Hematopoietic multipotent progenitor cell treated with erythropoietin and hydrocortisone succinate and interleukin-3 and kit ligand, for 8 days (in vitro differentiated cells): ENCODE results near the gene PPM1J.
A peak's percentile ranks its signal among the peaks of the same experiment; 100 is the strongest.
"Not testable (repeated sequence)": the region's sequence is repeated elsewhere in the genome, so short reads cannot be mapped to it uniquely, and the experiment has no call there.

ENCODE experiments used
- DNase-seq: peaks from one replicate; pipeline ENCODE4 v3.0.0-alpha.2; 2015

Gene PPM1J

GRCh38 chr1:112715264-112716053 is at the start of gene PPM1J:
TSS of gene PPM1J (minus strand) at chr1:112715332. CDS start at chr1:112715301, 31 bp downstream.
- peak; percentile 95 for DNase-seq

DNA sequence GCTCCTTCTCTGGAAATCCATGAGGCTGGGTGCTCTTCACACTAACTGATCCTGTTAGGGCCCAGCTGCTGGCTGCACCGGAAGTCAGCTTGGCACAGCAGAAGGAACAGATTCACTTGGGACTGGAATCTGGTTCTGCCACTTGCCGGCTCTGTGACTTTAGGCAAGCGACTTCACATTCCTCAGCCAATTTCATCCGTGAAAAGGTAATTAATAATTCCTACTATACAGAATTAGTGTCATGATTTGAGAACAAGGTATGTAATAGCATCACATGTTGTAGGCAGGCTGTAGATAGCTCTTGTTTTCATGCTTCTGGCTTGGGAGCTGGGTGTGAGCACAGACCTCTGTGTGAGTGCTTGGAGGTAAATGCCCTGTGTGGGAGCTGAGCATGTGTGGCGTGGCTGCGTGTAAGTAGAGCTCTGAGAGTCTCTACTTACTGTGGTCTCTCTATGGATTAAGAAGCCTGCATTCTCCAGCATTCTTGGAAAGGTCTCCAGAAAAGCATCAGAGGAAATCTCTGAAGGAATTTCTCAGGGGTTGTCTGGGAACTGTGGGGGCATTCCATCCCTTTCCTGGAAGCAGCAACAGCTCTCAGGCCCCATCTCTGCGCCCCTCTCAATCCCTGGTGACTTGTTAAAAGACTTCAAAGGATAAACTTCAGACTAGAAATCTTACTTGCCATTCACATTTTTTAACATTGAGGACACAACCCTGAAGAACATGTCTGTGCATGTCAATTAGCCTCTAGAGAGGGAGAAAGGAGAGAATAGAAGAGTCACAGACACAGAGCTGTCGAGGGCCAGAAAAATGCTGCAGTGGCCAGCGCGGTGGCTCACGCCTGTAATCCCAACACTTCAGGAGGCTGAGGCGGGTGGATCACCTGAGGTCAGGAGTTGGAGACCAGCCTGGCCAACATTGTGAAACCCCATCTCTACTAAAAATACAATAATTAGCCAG is 47.7 kb upstream of the PPM1J start:
- DNase-seq: no peak

- DNase-seq: no peak
Measured at GRCh38 chr1:112761714-112762480, 46.8 kb upstream of the PPM1J start.

DNA sequence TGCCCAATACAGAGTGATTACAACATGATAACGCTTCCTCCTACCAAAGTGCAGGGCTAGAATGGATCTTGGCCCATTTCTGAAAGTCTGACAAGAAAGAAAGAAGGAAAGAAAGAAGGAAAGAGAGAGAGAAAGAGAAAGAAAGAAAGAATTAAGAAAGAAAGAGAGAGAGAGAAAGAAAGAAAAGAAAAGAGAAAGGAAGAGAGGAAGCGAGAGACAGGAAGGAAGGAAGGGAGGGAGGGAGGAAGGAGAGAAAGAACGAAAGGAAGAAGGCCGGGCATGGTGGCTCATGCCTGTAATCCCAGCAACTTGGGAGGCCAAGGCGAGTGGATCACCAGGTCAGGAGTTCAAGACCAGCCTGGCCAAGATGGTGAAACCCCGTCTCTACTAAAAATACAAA is 44.1 kb upstream of the PPM1J start:
- no peak for DNase-seq

- DNase-seq: no peak
Measured at GRCh38 chr1:112754116-112754628, 39.0 kb upstream of the PPM1J start.

- DNase-seq: no peak
Measured at GRCh38 chr1:112748396-112748795, 33.3 kb upstream of the PPM1J start.

DNA sequence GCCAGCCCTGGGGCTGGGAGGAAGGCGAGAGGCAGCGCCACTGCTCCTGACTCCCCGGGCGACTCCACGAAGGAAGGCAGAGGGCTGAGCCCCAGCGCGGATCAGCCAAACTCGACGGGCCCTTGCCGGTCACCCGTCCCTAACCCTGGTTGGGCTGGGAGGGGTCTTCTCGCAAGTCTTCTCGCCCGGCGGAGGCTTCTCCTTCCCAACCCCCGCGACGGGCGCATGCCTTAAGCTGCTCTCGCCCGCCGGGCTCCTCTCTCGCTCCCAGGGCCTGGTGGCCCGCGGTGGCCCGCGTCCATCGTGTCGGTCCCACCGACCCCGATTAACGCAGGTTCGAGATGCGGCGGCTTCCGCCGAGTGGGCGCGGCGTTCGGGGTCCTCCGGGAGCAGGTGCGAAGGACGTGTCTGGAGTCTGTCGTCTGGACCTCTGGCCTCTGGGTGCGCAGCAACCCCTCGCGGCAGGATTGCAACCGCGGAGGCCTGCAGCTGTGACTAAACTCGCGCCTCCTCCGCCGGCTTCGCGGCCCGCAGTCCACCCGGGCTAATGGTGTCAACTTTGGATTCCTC is 29.0 kb upstream of the PPM1J start:
- DNase-seq: no peak

- no peak for DNase-seq
Measured at GRCh38 chr1:112743174-112744008, 28.3 kb upstream of the PPM1J start.

DNA sequence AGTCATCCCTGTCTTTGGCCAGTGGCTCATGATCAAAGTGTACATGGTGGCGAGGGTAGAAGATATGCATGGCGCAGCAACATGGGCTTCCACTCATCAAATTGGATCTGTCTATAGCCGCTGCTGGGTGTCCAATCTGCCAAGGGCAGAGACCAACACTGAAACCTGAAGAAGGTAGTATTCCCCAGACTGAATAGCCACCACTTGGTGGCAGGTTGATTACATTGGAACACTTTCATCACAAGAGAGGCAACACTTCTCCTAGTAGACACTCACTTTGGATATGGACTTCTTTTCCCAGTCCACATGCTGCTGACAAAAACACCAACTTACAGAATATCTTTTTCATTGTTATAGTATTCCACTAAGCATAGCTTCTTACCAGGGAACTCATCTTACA is 22.4 kb upstream of the PPM1J start:
- no peak for DNase-seq

GRCh38 chr1:112735752-112736151 is 20.6 kb upstream of the PPM1J start:
- DNase-seq: no peak

- no peak for DNase-seq
Measured at GRCh38 chr1:112731451-112731850, 16.3 kb upstream of the PPM1J start.

- no peak for DNase-seq
Measured at GRCh38 chr1:112729909-112730308, 14.8 kb upstream of the PPM1J start.

- DNase-seq: not testable (repeated sequence)
Measured at GRCh38 chr1:112729011-112729410, 13.9 kb upstream of the PPM1J start.

GRCh38 chr1:112728306-112728971 is 13.3 kb upstream of the PPM1J start:
- DNase-seq: not testable (repeated sequence)

- no peak for DNase-seq
Measured at GRCh38 chr1:112727716-112728115, 12.6 kb upstream of the PPM1J start.

DNA sequence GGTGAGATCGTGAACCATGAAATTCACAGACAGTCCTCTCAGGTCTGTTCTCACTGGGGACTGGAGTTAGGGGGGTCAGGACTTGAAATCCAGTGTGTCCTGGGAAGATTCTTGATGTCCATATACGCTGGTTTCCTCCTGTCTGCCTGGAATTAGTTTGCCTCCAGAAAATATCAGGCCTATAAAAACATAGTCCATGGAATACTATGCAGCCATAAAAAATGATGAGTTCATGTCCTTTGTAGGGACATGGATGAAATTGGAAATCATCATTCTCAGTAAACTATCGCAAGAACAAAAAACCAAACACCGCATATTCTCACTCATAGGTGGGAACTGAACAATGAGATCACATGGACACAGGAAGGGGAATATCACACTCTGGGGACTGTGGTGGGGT is 9.1 kb upstream of the PPM1J start:
- DNase-seq: not testable (repeated sequence)

DNA sequence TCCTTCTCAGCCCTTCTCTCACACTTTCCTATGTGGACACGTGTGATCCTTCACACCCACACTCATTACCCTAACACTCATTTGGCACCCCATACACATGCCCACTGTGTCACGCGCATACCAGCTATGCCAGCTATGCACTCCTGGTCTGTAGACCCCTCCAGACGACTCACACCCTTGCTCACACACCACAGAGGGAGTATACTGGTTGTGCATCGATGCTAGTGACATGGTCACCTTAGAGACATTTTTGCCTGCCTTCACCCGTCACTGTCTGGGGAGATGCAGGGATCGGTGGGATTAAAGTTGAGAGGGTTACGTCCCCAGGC is 8.3 kb upstream of the PPM1J start:
- no peak for DNase-seq

- no peak for DNase-seq
Measured at GRCh38 chr1:112722601-112723510, 7.7 kb upstream of the PPM1J start.

DNA sequence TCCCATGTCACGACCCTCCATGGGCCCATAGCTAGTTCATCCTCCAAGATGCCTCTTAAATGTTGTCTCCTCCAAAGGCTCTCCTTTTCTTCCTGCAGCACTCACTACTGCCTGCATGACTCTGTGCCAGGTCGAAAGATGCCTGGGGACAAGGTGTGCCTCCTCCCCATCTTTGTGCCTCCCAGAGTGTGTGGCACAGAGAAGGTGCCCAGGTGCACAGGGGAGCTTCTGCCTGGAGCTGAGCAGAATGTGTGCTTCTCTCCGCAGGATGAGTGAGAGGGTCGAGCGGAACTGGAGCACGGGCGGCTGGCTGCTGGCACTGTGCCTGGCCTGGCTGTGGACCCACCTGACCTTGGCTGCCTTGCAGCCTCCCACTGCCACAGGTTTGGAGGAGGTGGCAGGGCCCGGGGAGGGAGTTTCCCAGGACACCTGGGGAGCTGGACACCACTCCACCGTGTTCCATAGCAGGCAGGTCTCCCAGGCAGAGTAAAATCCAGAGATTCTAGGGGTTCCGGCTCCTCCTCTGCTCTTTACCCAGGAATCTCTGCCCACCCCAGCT is 6.9 kb upstream of the PPM1J start:
- DNase-seq: no peak

- not testable (repeated sequence) for DNase-seq
Measured at GRCh38 chr1:112721294-112721693, 6.2 kb upstream of the PPM1J start.
